Measurements from ENCODE around the gene RTBDN.

The RTBDN gene

GRCh38 chr19:12834566-12834943, at the start of gene RTBDN:
Gene RTBDN (minus strand): TSS chr19:12834579. CDS start chr19:12829979, 4,600 bp downstream.
- no peak for DNase-seq (ENCODE audit: low spot score)

GRCh38 chr19:12882589-12882988, 48.2 kb upstream of the RTBDN start:
- DNase-seq (ENCODE audit: low spot score), result no peak

- DNase-seq (ENCODE audit: low spot score), result peak; percentile 98
Measured at GRCh38 chr19:12881172-12881808, 46.9 kb upstream of the RTBDN start, which contains the start of gene DNASE2. Gene DNASE2 (minus strand): TSS chr19:12881449. CDS start chr19:12881375, 74 bp downstream.

- DNase-seq (ENCODE audit: low spot score), result peak; percentile 49
Measured at GRCh38 chr19:12880551-12881171, 46.3 kb upstream of the RTBDN start.

- no peak for DNase-seq (ENCODE audit: low spot score)
Measured at GRCh38 chr19:12875086-12875485, 40.7 kb upstream of the RTBDN start.

- DNase-seq (ENCODE audit: low spot score), result no peak
Measured at GRCh38 chr19:12873891-12874745, 39.7 kb upstream of the RTBDN start.

GRCh38 chr19:12872941-12873890, 38.8 kb upstream of the RTBDN start:
- DNase-seq (ENCODE audit: low spot score), result peak; percentile 70

- DNase-seq (ENCODE audit: low spot score), result no peak
Measured at GRCh38 chr19:12872255-12872654, 37.9 kb upstream of the RTBDN start.

- no peak for DNase-seq (ENCODE audit: low spot score)
Measured at GRCh38 chr19:12871681-12872080, 37.3 kb upstream of the RTBDN start.

- DNase-seq (ENCODE audit: low spot score), result peak; percentile 65
Measured at GRCh38 chr19:12868540-12869112, 34.2 kb upstream of the RTBDN start.

- peak; percentile 93 for DNase-seq (ENCODE audit: low spot score)
Measured at GRCh38 chr19:12867120-12868099, 33.0 kb upstream of the RTBDN start.

GRCh38 chr19:12866416-12867119, 32.2 kb upstream of the RTBDN start:
- no peak for DNase-seq (ENCODE audit: low spot score)

- DNase-seq (ENCODE audit: low spot score), result no peak
Measured at GRCh38 chr19:12865746-12866415, 31.5 kb upstream of the RTBDN start.

GRCh38 chr19:12864721-12865715, 30.6 kb upstream of the RTBDN start:
- no peak for DNase-seq (ENCODE audit: low spot score)

GRCh38 chr19:12864143-12864542, 29.8 kb upstream of the RTBDN start:
- no peak for DNase-seq (ENCODE audit: low spot score)

- no peak for DNase-seq (ENCODE audit: low spot score)
Measured at GRCh38 chr19:12859546-12859945, 25.2 kb upstream of the RTBDN start.

- no peak for DNase-seq (ENCODE audit: low spot score)
Measured at GRCh38 chr19:12858041-12858928, 23.9 kb upstream of the RTBDN start.

Data from AG08396 (cell line).